Measurements from ENCODE around the gene AOPEP.

The AOPEP gene

DNA sequence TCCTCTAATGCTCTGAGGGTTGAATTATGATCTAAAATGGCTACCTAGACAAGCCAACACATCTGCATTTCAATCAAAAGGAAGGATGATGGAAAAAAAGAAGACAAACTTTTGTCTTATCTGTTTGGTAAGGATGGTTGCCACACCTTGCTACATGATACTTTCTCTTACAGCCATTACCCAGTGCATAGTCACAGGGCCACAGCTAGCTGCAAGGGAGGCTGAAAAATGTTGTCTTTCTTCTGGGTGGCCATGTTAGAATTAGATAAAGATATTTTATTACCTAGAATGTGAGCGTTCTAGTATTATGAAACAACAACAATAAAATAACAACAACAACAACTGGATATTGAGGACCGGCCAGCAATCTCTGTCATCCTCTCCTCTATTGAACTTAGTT is 4.7 kb upstream of the AOPEP start:
- DNase-seq (ENCODE audit: low spot score): no peak
- in situ Hi-C loops (cut with MboI; ENCODE audit: low pct_unique_long_range_greater_than_20kb, low sequenced_read_pairs, unreplicated experiment): no loop called here
- no peak for TF ChIP-seq CTCF (IDR thresholded peaks at IDR 0.05; ENCODE audit: extremely low read depth, insufficient read depth, missing control alignments)

DNA sequence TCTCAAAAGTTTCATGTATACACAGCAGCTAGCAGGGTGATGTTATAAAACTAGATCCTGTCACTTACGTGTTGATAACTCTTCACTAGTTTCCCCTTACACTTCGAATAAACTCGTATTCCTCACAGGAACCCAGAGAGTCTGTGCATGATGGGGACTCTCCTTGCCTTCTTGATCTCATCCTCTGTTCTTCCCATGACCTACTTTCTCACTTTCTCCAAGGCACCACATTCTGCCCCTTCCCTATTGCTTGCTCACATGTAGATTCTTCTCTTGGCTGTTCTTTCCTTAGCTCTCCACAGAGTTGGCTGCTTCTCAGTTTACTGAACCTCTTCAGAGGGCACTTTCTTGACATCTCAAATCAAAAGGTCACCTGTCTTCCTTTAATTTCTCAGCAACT is 1.2 kb upstream of the AOPEP start:
- no peak for DNase-seq (ENCODE audit: low spot score)
- in situ Hi-C loops (cut with MboI; ENCODE audit: low pct_unique_long_range_greater_than_20kb, low sequenced_read_pairs, unreplicated experiment): no loop called here
- no peak for TF ChIP-seq CTCF (IDR thresholded peaks at IDR 0.05; ENCODE audit: extremely low read depth, insufficient read depth, missing control alignments)

DNA sequence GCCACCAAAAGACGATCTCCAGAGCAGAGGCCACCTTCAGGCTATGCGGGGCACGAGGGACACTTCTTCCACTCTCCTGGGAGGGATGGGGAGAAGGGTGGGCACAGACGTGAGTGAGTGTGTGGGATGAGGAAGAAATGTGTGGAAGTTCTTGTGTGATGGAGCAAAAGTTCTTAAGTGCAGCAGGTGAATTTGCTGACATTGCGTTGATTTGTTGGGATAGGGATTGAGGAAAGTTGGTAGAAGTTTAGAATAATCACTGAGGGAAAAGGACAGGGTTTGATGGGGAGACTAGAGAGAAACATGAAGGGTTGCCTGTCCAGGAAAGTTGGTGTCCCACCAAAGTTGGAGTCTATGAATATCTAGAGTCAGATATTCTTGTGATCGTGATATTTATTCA is 2.2 kb downstream of the AOPEP start:
- DNase-seq (ENCODE audit: low spot score): no peak
- TF ChIP-seq CTCF (IDR thresholded peaks at IDR 0.05; ENCODE audit: extremely low read depth, insufficient read depth, missing control alignments): no peak
- in situ Hi-C loops (cut with MboI; ENCODE audit: low pct_unique_long_range_greater_than_20kb, low sequenced_read_pairs, unreplicated experiment): no loop called here

DNA sequence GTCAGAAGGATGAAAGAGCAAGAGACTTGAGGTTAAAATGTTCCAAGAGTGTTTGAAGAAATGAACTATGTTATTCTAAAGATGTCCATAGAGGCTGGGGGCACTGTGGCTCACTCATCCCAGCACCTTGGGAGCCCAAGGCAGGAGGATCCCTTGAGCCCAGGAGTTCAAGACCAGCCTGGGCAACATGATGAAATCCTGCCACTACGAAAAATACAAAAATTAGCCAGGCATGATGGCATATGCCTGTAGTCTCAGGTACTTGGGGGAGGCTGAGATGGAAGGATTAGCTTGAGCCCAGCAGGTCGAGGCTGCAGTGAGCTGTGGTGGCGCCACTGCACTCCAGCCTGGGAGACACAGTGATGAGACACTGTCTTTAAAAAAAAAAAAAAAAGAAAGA is 2.7 kb downstream of the AOPEP start:
- in situ Hi-C loops (cut with MboI; ENCODE audit: low pct_unique_long_range_greater_than_20kb, low sequenced_read_pairs, unreplicated experiment): no loop called here
- no peak for DNase-seq (ENCODE audit: low spot score)
- no peak for TF ChIP-seq CTCF (IDR thresholded peaks at IDR 0.05; ENCODE audit: extremely low read depth, insufficient read depth, missing control alignments)

- no peak for DNase-seq (ENCODE audit: low spot score)
- in situ Hi-C loops (cut with MboI; ENCODE audit: low pct_unique_long_range_greater_than_20kb, low sequenced_read_pairs, unreplicated experiment): no loop called here
- no peak for TF ChIP-seq CTCF (IDR thresholded peaks at IDR 0.05; ENCODE audit: extremely low read depth, insufficient read depth, missing control alignments)
Observed at GRCh38 chr9:94734054-94734754, 7.7 kb downstream of the AOPEP start.

DNA sequence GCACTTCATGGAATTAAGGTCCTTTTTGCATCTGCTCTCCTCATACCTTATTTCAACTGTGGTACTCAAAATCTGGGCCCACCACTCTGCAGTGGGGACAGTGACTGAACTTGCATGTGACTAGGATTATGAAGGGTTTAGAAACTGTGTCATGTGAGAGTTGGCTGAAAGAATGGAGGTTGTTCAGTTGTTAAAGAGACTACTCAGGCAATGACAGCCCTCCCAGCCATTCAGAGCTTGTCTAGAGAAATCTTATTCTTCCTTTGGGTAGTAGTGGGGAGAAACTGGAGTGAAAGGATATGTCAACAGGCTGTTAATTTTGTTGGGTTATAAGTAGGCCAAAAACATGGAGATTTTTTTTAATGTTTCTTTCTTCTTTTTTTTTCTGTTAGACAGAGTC is 10.3 kb downstream of the AOPEP start:
- in situ Hi-C loops (cut with MboI; ENCODE audit: low pct_unique_long_range_greater_than_20kb, low sequenced_read_pairs, unreplicated experiment): no loop called here

More for the DNA sequence above, 10.3 kb downstream of the AOPEP start:
- no peak for TF ChIP-seq CTCF (IDR thresholded peaks at IDR 0.05; ENCODE audit: extremely low read depth, insufficient read depth, missing control alignments)
- no peak for DNase-seq (ENCODE audit: low spot score)

Measured in GM13977 (cell line).